ENCODE measurements around the gene SIX1.

GRCh38 chr14:60662982-60663381 lies 13.7 kb upstream of the SIX1 start:
- TF ChIP-seq CTCF (IDR thresholded peaks at IDR 0.05; ENCODE audit: insufficient read depth, low read depth, low read length) (no peak), EZH2 (IDR thresholded peaks at IDR 0.05; ENCODE audit: insufficient read depth, low read length) (no peak)

Measured in astrocyte (in vitro differentiated cells and primary cell).